ENCODE data around the gene CDHR5.

The CDHR5 gene

GRCh38 chr11:586376-587316, 38.1 kb downstream of the CDHR5 start:
- no peaks in the 10 kb centered on the region for H3K27me3 ChIP-seq (replicated peaks; ENCODE audit: control insufficient read depth, insufficient read depth, low read length)
- H3K4me3 ChIP-seq (replicated peaks; ENCODE audit: low read depth, low read length): no peak overlapping the region
- H3K36me3 ChIP-seq (ENCODE audit: control insufficient read depth, insufficient read depth, low read length): peaks cover 45% of the 10 kb centered on the region
- TF ChIP-seq CTCF (IDR thresholded peaks at IDR 0.05; ENCODE audit: insufficient read depth, low read length, poor library complexity, severe bottlenecking): no peak
- no peak for DNase-seq (ENCODE audit: extremely low read depth, insufficient read length)

- no peak for TF ChIP-seq CTCF (IDR thresholded peaks at IDR 0.05; ENCODE audit: insufficient read depth, low read length, poor library complexity, severe bottlenecking)
- H3K4me3 ChIP-seq (replicated peaks; ENCODE audit: low read depth, low read length): no peak overlapping the region
- no peaks in the 10 kb centered on the region for H3K27me3 ChIP-seq (replicated peaks; ENCODE audit: control insufficient read depth, insufficient read depth, low read length)
- H3K36me3 ChIP-seq (ENCODE audit: control insufficient read depth, insufficient read depth, low read length): peaks cover 35% of the 10 kb centered on the region
- DNase-seq (ENCODE audit: extremely low read depth, insufficient read length): no peak
Measured at GRCh38 chr11:584287-584686, 40.5 kb downstream of the CDHR5 start.

DNA sequence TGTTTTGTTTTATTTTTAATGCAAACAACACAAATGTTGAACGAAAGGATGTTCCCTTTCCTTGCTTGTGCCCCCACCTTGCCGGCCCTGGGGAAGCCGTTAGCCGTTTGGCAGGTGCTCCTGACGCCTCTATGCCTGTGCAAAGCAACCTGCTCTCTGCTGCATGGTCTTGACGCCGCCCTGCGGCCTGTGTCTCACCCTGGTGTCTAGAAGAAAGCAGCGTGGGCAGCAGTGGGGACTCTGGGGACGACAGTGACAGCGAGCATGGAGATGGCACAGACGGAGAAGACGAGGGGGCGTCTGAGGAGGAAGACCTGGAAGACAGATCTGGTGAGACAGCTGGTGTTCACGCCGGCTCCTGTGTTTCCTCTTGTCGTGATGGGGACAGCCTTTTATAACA, 43.0 kb downstream of the CDHR5 start:
- DNase-seq (ENCODE audit: extremely low read depth, insufficient read length): no peak
- H3K36me3 ChIP-seq (ENCODE audit: control insufficient read depth, insufficient read depth, low read length): peaks cover 19% of the 10 kb centered on the region

GRCh38 chr11:581342-581741, 43.4 kb downstream of the CDHR5 start:
- no peak for DNase-seq (ENCODE audit: extremely low read depth, insufficient read length)
- H3K36me3 ChIP-seq (ENCODE audit: control insufficient read depth, insufficient read depth, low read length): peaks cover 16% of the 10 kb centered on the region
- TF ChIP-seq CTCF (IDR thresholded peaks at IDR 0.05; ENCODE audit: insufficient read depth, low read length, poor library complexity, severe bottlenecking): no peak
- no peak overlapping the region for H3K4me3 ChIP-seq (replicated peaks; ENCODE audit: low read depth, low read length)
- no peaks in the 10 kb centered on the region for H3K27me3 ChIP-seq (replicated peaks; ENCODE audit: control insufficient read depth, insufficient read depth, low read length)

More for the DNA sequence above, 43.0 kb downstream of the CDHR5 start:
- H3K27me3 ChIP-seq (replicated peaks; ENCODE audit: control insufficient read depth, insufficient read depth, low read length): no peaks in the 10 kb centered on the region
- no peak overlapping the region for H3K4me3 ChIP-seq (replicated peaks; ENCODE audit: low read depth, low read length)
- no peak for TF ChIP-seq CTCF (IDR thresholded peaks at IDR 0.05; ENCODE audit: insufficient read depth, low read length, poor library complexity, severe bottlenecking)

DNA sequence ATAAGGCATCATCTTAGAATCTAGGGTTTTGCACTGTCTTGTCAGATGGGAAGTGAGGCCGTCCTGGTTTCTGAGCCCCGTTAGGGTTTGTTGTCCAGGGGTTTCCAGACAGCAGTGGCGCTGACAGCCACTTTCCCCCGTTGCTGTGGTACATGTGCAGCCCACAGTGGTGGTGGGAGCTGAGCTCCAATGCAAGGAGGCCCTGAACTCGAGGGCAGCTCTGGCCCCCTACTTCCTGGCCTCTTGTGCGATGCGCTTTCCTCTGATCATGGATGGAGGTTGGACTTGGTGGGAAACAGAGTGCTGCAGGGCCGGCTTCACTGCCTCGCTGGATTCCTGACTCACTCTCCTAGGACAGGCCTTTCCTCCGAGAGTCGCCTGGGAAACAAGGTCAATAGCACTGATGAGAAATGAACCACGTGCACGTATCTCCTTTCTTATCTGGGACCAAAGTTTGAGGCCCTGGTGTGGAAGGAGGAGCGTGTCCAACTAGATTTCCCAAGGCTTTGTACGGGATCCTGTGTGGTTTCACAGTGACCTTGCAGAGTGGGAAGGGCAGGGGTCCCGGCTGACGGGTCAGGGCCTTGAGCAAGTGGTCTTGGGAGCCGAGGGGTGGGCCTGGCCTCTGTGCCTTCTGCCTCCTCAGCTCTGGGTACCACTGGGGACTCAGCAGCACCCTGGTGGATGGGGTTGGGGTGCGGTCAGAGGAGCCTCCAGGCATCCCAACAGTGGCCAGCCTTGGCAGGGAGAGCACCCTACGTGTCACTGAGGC, 44.7 kb downstream of the CDHR5 start:
- H3K27me3 ChIP-seq (replicated peaks; ENCODE audit: control insufficient read depth, insufficient read depth, low read length): peaks cover under 1% of the 10 kb centered on the region; the same call in 1 of the 2 replicates
- TF ChIP-seq CTCF (IDR thresholded peaks at IDR 0.05; ENCODE audit: insufficient read depth, low read length, poor library complexity, severe bottlenecking): no peak
- no peak overlapping the region for H3K4me3 ChIP-seq (replicated peaks; ENCODE audit: low read depth, low read length)
- H3K36me3 ChIP-seq (ENCODE audit: control insufficient read depth, insufficient read depth, low read length): peaks cover 15% of the 10 kb centered on the region
- DNase-seq (ENCODE audit: extremely low read depth, insufficient read length): no peak

Measured in GM06990 (cell line).